NCI-H128 (cell line): ENCODE data around the gene TGFB2.
"Not testable (repeated sequence)": the region's sequence is repeated elsewhere in the genome, so short reads cannot be mapped to it uniquely, and the experiment has no call there.

Experiments used
- DNase-seq: peaks from one replicate; lab custom pipeline; 2025; ENCODE audit not compliant: unreplicated experiment; lab: John Stamatoyannopoulos, UW

TGFB2 gene

GRCh38 chr1:218344814-218345672 is at the start of gene TGFB2:
TSS of gene TGFB2 (plus strand) at chr1:218345336. CDS start at chr1:218346702, 1,366 bp downstream.
- DNase-seq: no peak

GRCh38 chr1:218296162-218296561 is 49.0 kb upstream of the TGFB2 start:
- DNase-seq: no peak

- no peak for DNase-seq
Measured at GRCh38 chr1:218297461-218297860, 47.7 kb upstream of the TGFB2 start.

- no peak for DNase-seq
Measured at GRCh38 chr1:218297867-218298266, 47.3 kb upstream of the TGFB2 start.

DNA sequence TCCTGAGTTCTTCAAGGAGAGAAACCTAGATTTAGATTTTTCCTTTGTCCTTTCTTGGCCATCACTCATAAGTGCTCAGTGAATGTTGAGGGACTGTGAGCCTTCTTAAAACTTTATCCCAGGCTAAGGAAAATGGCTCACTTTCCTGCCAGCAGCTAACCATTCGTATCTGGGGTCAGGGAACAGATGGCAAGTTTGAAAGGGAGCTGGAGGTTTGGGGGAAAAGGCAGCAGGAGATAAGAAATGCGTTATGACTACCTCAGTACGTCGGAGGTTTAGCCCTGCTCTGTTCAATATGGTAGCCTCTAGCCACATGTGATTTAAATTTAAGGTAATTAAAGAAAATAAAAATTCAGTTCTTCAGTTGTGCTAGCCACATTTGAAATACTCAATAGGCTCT is 46.7 kb upstream of the TGFB2 start:
- DNase-seq: no peak

DNA sequence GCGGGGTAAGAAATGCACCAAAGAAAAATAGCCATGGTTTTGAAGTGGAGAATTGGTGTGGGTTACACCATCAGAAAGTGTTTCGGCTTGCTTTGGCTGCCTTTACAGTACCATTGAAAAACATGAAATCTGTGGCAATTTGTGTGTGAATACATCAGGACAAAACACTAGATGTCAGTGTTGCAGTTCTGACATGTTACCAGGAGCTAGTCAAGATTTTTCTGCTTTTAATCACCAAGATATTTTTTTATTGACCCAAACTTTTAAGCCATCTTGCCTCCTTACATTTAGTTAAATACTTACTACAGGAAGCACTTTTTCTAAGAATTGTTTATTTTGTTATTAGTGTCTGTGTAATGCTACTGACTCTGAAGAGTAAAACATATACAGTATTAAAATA is 45.7 kb upstream of the TGFB2 start:
- DNase-seq: no peak

DNA sequence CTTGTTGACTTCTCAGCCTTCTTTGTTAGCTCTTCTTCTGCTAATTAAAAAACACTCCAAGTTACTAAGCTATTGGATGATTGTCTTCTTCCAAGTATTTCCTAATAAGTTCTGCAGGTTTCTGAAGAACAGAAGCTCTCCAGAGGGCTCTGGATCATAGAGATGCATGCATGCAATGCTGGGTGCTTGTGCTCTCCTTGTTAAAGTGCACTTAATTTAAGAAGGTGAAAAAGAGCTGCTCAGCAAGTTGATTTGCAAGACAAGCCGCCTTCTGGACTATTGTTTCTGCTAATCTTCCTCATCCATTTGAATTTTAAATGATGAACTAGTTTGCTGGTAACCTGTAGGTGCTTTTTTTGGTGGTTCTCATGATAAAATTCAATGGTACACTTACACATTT is 43.9 kb upstream of the TGFB2 start:
- DNase-seq: no peak

DNA sequence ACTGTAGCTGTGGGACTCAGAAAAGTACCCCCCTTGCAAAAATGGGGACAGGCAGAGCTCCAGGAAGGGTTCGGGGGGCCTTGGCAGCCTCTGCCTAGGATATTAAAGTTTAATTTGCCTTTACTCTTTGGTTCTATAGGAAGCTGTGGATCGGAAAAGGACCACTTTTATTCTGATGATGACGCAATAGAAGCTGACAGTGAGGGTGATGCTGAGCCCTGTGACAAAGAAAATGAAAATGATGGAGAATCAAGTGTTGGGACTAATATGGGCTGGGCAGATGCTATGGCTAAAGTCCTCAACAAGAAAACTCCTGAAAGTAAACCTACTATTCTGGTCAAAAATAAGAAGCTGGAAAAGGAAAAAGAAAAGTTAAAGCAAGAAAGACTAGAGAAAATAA is 43.0 kb upstream of the TGFB2 start:
- DNase-seq: no peak

- no peak for DNase-seq
Measured at GRCh38 chr1:218303176-218303879, 41.8 kb upstream of the TGFB2 start.

GRCh38 chr1:218304281-218305039 is 40.7 kb upstream of the TGFB2 start:
- peak; percentile 93 for DNase-seq

GRCh38 chr1:218305472-218306064 is 39.6 kb upstream of the TGFB2 start:
- DNase-seq: no peak

DNA sequence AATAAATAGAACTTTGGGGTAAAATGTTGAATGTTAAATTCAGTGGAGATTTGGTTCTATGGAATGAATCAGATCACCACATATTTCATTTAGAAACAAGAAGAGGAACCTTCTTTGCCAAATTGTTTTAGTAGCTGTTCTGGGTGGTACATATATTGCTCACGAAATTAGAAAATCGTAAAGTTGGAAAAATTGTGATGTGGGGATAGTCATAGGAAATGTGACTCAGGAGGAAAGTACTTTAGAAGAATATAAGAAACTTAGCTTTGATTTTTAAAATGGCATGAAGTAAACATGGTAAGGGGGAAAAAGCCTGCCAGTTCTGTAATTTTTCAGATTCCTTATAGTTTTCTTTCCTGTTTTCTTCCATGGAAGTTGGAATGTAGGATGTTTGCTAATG is 32.6 kb upstream of the TGFB2 start:
- no peak for DNase-seq

- DNase-seq: no peak
Measured at GRCh38 chr1:218314316-218314715, 30.8 kb upstream of the TGFB2 start.

DNA sequence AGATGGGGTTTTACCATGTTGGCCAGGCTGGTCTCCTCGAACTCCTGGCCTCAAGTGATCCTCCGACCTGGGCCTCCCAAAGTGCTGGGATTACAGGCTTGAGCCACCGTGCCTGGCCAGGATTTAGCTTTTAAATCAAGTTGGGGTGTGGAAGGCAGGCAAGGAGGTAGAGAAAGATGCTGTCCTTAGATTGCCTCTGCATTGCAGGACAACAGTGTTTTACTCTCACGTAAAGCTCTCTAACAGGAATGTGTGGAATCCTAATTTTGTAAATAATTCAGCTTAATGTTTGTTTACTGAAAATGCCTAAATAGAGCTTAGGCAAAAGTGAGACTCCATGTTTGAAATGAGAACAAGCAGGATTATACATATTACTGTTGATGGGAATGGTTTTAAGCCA is 29.5 kb upstream of the TGFB2 start:
- no peak for DNase-seq

DNA sequence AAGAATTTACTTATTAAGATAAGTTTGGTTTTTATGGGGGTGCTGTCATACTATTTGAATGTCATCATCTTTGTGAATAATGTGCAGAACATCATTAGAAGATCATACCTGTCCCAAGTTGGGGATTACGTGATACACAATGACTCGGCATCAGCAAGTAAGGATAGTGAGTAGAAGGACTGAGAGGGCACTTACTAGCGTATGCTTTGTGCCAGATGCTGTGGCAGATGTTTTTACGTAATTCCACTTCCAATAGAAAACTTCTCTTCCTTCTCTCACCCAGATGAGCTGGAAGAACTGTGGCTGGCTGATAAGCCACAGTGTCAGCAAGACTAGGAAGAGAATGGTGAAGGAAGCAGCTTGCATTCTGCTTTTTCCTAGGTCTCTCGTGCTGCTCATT is 28.1 kb upstream of the TGFB2 start:
- DNase-seq: no peak

DNA sequence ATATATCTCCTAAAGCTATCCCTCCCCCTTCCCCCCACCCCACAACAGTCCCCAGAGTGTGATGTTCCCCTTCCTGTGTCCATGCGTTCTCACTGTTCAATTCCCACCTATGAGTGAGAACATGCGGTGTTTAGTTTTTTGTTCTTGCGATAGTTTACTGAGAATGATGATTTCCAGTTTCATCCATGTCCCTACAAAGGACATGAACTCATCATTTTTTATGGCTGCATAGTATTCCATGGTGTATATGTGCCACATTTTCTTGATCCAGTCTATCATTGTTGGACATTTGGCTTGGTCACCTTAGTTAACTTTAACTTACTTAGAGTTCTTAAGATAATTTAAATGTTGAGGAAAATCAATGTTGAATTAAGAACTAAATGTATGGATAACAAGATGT is 25.0 kb upstream of the TGFB2 start:
- DNase-seq: not testable (repeated sequence)

DNA sequence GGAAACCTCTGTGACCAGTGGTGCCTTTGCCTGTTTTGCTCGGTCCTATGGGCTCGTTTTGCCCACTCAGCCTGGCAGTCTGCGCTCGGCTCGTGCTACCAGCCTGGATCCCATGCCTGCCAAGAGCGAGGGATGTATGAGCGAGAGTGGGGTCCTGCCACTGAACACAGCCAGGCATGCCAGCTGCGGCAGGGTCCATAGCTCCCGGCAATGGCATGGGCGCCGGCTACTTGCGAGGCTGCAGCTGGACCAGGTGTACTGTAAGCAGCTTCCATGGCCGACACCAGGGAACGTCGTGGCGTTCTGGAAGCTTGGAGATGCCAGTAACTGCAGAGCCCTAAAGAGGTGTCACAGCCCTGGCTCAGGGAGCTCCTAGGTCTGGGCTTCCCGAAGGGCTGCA is 22.4 kb upstream of the TGFB2 start:
- no peak for DNase-seq

DNA sequence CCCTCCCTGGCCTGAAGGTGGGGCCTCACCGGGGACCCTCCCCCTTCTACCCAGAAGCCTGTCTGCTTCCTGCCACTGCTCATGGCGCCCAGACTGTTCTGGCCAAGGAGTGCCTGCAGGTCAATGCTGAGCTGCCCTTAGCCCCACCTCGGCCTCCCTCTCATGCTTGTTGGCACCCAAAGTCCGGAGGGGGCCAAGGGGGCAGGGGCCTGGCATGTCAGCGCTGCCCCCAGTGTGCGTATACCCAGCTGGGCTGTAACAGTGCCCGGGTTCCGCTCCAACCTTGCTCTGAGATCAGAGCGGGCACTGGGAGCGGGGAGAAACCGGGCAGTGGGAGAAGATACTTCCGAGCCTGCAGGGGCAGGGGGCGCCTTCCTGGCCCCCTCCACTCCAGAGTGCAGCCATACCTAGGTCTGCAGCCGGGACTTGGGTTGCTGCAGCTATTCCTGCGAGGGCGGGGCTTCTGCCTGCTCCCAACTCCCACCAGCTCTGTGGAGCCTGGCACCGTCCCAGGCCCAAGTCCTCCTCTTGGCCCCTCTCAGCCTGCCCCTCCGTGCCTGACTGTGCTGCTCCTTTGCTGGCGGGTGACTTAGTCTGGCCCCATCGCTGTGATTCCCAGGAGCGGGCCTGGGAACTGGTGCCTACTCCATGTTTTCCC is 21.4 kb upstream of the TGFB2 start:
- DNase-seq: no peak

DNA sequence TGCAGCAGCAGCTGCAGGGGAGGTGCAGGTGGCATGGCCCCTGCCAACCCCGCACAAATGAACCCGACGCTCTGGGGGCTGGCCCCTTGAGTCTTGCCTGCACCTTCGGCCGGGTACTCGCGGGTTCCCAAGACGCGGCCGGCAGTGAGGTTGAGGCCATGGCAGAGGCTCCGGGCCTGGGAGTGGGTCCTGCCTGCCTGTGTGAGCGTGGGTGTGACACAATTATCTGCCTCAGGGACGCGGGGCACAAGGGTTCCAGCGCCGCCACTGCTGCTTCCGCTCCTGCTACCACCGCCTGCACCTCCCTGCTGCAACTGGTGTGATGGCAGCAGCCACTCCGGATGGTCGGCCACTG is 20.9 kb upstream of the TGFB2 start:
- no peak for DNase-seq

GRCh38 chr1:218328769-218329168 is 16.4 kb upstream of the TGFB2 start:
- DNase-seq: no peak

GRCh38 chr1:218330043-218330623 is 15.0 kb upstream of the TGFB2 start:
- DNase-seq: no peak
